ENCODE results near the gene ATXN2.

The ATXN2 gene

GRCh38 chr12:111435661-111436201 lies 163.4 kb downstream of the ATXN2 start:
- no peak for DNase-seq

GRCh38 chr12:111434680-111435338 lies 164.3 kb downstream of the ATXN2 start:
- peak; percentile 87 for DNase-seq

GRCh38 chr12:111434049-111434448 lies 165.1 kb downstream of the ATXN2 start:
- no peak for DNase-seq

GRCh38 chr12:111431772-111432171 lies 167.3 kb downstream of the ATXN2 start:
- DNase-seq, result no peak

- DNase-seq, result peak; percentile 78
Measured at GRCh38 chr12:111430433-111431353, 168.4 kb downstream of the ATXN2 start.

GRCh38 chr12:111429828-111430432 lies 169.2 kb downstream of the ATXN2 start:
- peak; percentile 74 for DNase-seq

GRCh38 chr12:111428728-111429175 lies 170.4 kb downstream of the ATXN2 start:
- DNase-seq, result peak; percentile 33

GRCh38 chr12:111428081-111428727 lies 170.9 kb downstream of the ATXN2 start:
- DNase-seq, result no peak

- DNase-seq, result no peak
Measured at GRCh38 chr12:111427417-111428074, 171.6 kb downstream of the ATXN2 start.

GRCh38 chr12:111426344-111427185 lies 172.6 kb downstream of the ATXN2 start:
- peak; percentile 43 for DNase-seq

GRCh38 chr12:111425655-111426054 lies 173.5 kb downstream of the ATXN2 start:
- no peak for DNase-seq

- DNase-seq, result no peak
Measured at GRCh38 chr12:111424793-111425251, 174.3 kb downstream of the ATXN2 start.

GRCh38 chr12:111424189-111424792 lies 174.8 kb downstream of the ATXN2 start:
- no peak for DNase-seq

GRCh38 chr12:111420494-111420893 lies 178.6 kb downstream of the ATXN2 start:
- no peak for DNase-seq

- no peak for DNase-seq
Measured at GRCh38 chr12:111419784-111420183, 179.3 kb downstream of the ATXN2 start.

- no peak for DNase-seq
Measured at GRCh38 chr12:111418594-111418880, 180.6 kb downstream of the ATXN2 start.

- no peak for DNase-seq
Measured at GRCh38 chr12:111417784-111418593, 181.1 kb downstream of the ATXN2 start.

GRCh38 chr12:111417290-111417689 lies 181.8 kb downstream of the ATXN2 start:
- DNase-seq, result no peak

GRCh38 chr12:111414711-111415252 lies 184.3 kb downstream of the ATXN2 start:
- DNase-seq, result no peak
